Erythroblast (primary cell): ENCODE data around the gene SOX5.

Experiments used
- GATA1 ChIP-seq: IDR thresholded peaks from 2 replicates; pipeline ENCODE4 v1.6.1; 2011; ENCODE audit warnings: low read depth, mild to moderate bottlenecking, control low read depth, low read length, moderate library complexity
- POLR2A ChIP-seq: IDR thresholded peaks from 2 replicates; pipeline ENCODE4 v1.6.1; 2011; ENCODE audit warnings: mild to moderate bottlenecking, low read length

GRCh38 chr12:23751641-23752040, 197.8 kb downstream of the SOX5 start:
- TF ChIP-seq POLR2A = no peak
- TF ChIP-seq GATA1 = no peak
